ENCODE results near the gene SEPHS1.
A peak's percentile ranks its signal among the peaks of the same experiment; 100 is the strongest.
"Not testable (repeated sequence)": the region's sequence is repeated elsewhere in the genome, so short reads cannot be mapped to it uniquely, and the experiment has no call there.

The SEPHS1 gene

DNA sequence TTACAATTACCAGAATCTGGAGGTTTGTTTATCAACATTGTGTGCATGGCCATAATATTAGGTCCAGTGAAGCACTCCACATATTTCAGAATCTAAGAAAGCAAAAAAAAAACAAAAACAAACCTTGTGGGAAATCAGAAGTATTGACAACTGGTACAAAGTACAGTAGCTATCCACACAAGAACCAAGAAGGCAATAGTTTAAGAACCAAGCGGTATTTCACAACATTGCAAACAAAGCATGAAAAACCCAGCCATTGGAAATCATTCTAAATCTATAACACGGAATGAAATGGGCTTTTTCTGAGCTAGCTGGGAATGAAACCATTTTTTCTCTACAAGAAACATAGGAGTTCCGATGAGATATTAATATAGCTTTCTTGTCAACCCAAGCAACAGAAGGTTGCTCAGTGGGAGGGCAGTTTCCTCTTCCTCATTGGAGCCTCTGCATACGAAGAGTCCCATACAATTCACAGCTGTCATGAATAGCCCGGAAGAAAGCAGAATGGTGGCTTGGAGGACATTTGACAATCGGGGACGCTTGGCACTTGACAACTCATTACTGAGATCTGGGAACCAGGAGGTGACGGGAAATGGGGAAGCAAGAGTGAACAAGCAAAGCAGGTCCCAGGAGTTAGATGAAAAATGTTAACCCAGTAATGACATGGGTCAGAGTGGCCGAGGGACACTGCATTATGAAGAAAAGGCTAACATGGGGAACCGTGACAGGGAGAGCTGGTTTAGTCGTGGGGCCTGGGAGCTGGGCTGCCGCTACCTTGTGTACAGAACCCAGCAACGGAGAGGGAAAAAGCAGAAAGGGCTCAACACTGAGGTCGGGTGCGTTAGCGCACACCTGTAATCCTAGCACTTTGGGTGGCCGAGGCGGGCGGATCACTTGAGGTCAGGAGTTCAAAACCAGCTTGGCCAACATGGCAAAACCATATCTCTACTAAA, 56.0 kb downstream of the SEPHS1 start:
- no peak for DNase-seq (ENCODE audit: extremely low read depth in 1 of 2, low read depth in 1 of 2)

- DNase-seq (ENCODE audit: extremely low read depth in 1 of 2, low read depth in 1 of 2) = no peak
Measured at GRCh38 chr10:13291061-13291460, 57.0 kb downstream of the SEPHS1 start.

- no peak for DNase-seq (ENCODE audit: extremely low read depth in 1 of 2, low read depth in 1 of 2)
Measured at GRCh38 chr10:13284050-13284449, 64.0 kb downstream of the SEPHS1 start.

- DNase-seq (ENCODE audit: extremely low read depth in 1 of 2, low read depth in 1 of 2) = not testable (repeated sequence)
Measured at GRCh38 chr10:13282348-13282747, 65.7 kb downstream of the SEPHS1 start.

GRCh38 chr10:13276749-13277365, 71.2 kb downstream of the SEPHS1 start:
- no peak for DNase-seq (ENCODE audit: extremely low read depth in 1 of 2, low read depth in 1 of 2)

GRCh38 chr10:13276146-13276545, 71.9 kb downstream of the SEPHS1 start:
- DNase-seq (ENCODE audit: extremely low read depth in 1 of 2, low read depth in 1 of 2) = not testable (repeated sequence)

GRCh38 chr10:13272164-13272571, 75.9 kb downstream of the SEPHS1 start:
- DNase-seq (ENCODE audit: extremely low read depth in 1 of 2, low read depth in 1 of 2) = no peak

GRCh38 chr10:13271552-13272163, 76.4 kb downstream of the SEPHS1 start:
- peak; percentile 2 to 24 for DNase-seq (ENCODE audit: extremely low read depth in 1 of 2, low read depth in 1 of 2)

DNA sequence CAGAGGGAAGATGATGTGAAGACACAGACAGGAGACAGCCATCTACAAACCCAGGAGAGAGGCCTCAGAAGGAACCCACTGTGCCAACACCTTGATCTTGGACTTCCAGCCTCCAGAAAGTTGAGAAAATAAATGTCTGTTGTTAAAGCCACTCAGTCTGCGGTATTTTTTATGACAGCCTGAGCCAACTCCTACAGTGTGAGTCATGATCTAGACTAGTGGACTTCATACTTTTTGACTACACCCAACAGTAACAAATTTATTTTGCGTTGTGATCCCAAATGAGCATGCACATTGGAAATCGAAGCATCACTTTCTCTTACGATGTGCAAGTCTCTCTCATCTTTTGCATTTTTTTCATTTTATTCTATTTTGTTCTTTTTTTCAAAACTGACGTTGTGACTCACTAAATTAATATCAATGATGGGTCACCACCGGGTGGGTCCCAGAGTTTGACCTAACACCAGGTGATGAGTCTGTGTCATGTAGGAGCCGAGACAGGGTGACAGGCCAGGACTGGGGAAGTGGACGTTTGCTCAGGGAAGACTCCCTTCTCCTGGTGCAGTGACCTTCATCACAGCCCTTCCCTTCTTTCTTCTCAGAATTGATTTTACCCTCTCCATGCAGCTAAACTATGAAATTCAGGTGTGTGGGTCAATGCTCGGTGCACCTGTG, 77.1 kb downstream of the SEPHS1 start:
- DNase-seq (ENCODE audit: extremely low read depth in 1 of 2, low read depth in 1 of 2) = no peak

- no peak for DNase-seq (ENCODE audit: extremely low read depth in 1 of 2, low read depth in 1 of 2)
Measured at GRCh38 chr10:13268841-13269240, 79.3 kb downstream of the SEPHS1 start.

DNA sequence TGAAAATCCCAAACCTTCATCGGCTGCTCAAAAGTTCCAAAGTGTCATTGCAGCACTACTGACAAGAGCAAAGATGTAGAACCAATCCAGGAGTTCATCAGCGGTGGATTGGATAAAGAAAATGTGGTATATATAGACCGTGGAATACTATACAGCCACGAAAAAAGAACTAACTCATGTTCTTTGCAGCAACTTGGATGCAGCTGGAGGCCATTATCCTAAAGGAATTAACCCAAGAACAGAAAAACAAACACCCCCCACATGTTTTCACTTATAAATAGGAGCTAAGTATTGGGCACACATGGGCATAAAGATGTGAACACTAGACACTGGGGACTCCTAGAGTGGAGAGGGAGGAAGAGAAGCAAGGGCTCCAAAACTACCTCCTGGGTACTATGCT, 79.8 kb downstream of the SEPHS1 start:
- DNase-seq (ENCODE audit: extremely low read depth in 1 of 2, low read depth in 1 of 2) = no peak
